ENCODE measurements around the gene LAP3.
"Not testable (repeated sequence)": the region's sequence is repeated elsewhere in the genome, so short reads cannot be mapped to it uniquely, and the experiment has no call there.

The LAP3 gene

GRCh38 chr4:17565846-17566245, 11.2 kb upstream of the LAP3 start:
- no peak for DNase-seq

- DNase-seq = no peak
Measured at GRCh38 chr4:17567271-17567670, 9.7 kb upstream of the LAP3 start.

GRCh38 chr4:17574206-17574605, 2.8 kb upstream of the LAP3 start:
- DNase-seq = no peak

- DNase-seq = not testable (repeated sequence)
Measured at GRCh38 chr4:17575177-17575576, 1.8 kb upstream of the LAP3 start.

- peak; percentile 35 for DNase-seq
Measured at GRCh38 chr4:17577665-17578481, 875 bp downstream of the LAP3 start.

- no peak for DNase-seq
Measured at GRCh38 chr4:17578482-17578891, 1.5 kb downstream of the LAP3 start.

- DNase-seq = no peak
Measured at GRCh38 chr4:17580969-17581368, 4.0 kb downstream of the LAP3 start.

GRCh38 chr4:17583276-17583675, 6.3 kb downstream of the LAP3 start:
- DNase-seq = no peak

GRCh38 chr4:17583941-17584340, 6.9 kb downstream of the LAP3 start:
- DNase-seq = no peak

GRCh38 chr4:17584521-17585213, 7.7 kb downstream of the LAP3 start:
- no peak for DNase-seq

GRCh38 chr4:17587094-17587822, 10.3 kb downstream of the LAP3 start:
- DNase-seq = no peak

- no peak for DNase-seq
Measured at GRCh38 chr4:17589355-17589754, 12.4 kb downstream of the LAP3 start.

GRCh38 chr4:17595471-17596005, 18.5 kb downstream of the LAP3 start:
- DNase-seq = no peak

GRCh38 chr4:17597517-17597916, 20.5 kb downstream of the LAP3 start:
- DNase-seq = no peak

GRCh38 chr4:17599826-17600225, 22.8 kb downstream of the LAP3 start:
- DNase-seq = no peak

- no peak for DNase-seq
Measured at GRCh38 chr4:17605236-17605635, 28.2 kb downstream of the LAP3 start.

GRCh38 chr4:17613761-17614415, 36.9 kb downstream of the LAP3 start:
- peak; percentile 13 for DNase-seq

- peak; percentile 96 for DNase-seq
Measured at GRCh38 chr4:17614416-17615299, 37.7 kb downstream of the LAP3 start, which contains the start of gene MED28. Gene MED28 (plus strand): TSS chr4:17614641. CDS start chr4:17614655, 14 bp downstream.

- no peak for DNase-seq
Measured at GRCh38 chr4:17616283-17616682, 39.3 kb downstream of the LAP3 start.

- no peak for DNase-seq
Measured at GRCh38 chr4:17618926-17619325, 41.9 kb downstream of the LAP3 start.

GRCh38 chr4:17619416-17620105, 42.6 kb downstream of the LAP3 start:
- DNase-seq = no peak

All from stimulated activated CD4-positive, alpha-beta T cell treated with anti-CD3 and anti-CD28 coated beads, Interleukin-1b, Interleukin-23, amount 100 ng/mL, for 48 hours (primary cell).